Posterior cingulate gyrus (tissue), 11 donors: ENCODE results near the gene KRT14.
"Not testable (repeated sequence)": the region's sequence is repeated elsewhere in the genome, so short reads cannot be mapped to it uniquely, and the experiment has no call there.

ENCODE experiments used
- DNase-seq, 10 donors: peaks; one replicate each; pipeline versions ENCODE4 v3.0.0 to v3.0.0-alpha.2; 2020 to 2021; ENCODE audit warnings: mixed read lengths in 3 of 10
- intact Hi-C: fragments of 100-400 bp; cut with DNase I; formaldehyde crosslinking; loops from one replicate; pipeline ENCODE4 v1.15.1; 2023

The KRT14 gene

GRCh38 chr17:41586863-41587495, at the start of gene KRT14:
Gene KRT14 (minus strand): TSS chr17:41586895. CDS start chr17:41586834, 61 bp downstream.
- DNase-seq, result no peak
- intact Hi-C loops, result no loop called here

- intact Hi-C loops, result no loop called here
- no peak for DNase-seq
These were observed 48.7 kb upstream of the KRT14 start for GRCh38 chr17:41635121-41636097.

- intact Hi-C loops, result no loop called here
- DNase-seq, result no peak
These were observed 47.9 kb upstream of the KRT14 start for GRCh38 chr17:41634639-41635038.

- intact Hi-C loops, result no loop called here
These were observed 47.0 kb upstream of the KRT14 start for GRCh38 chr17:41633556-41634199.

GRCh38 chr17:41632482-41633105, 45.9 kb upstream of the KRT14 start:
- intact Hi-C loops, result no loop called here
- DNase-seq, result no peak

More at GRCh38 chr17:41633556-41634199, 47.0 kb upstream of the KRT14 start:
- no peak for DNase-seq

GRCh38 chr17:41631898-41632285, 45.2 kb upstream of the KRT14 start:
- intact Hi-C loops, result no loop called here
- DNase-seq, result peak in 2 of 10 donors; percentile 63 to 68

GRCh38 chr17:41631025-41631897, 44.6 kb upstream of the KRT14 start:
- intact Hi-C loops, result no loop called here
- DNase-seq, result peak in 2 of 10 donors; percentile 19 to 35

- intact Hi-C loops, result no loop called here
- peak in 2 of 10 donors; percentile 49 to 78 for DNase-seq
These were observed 43.4 kb upstream of the KRT14 start for GRCh38 chr17:41629826-41630670.

- intact Hi-C loops, result no loop called here
- DNase-seq, result peak in 3 of 10 donors; percentile 24 to 70 (median 62)
These were observed 42.6 kb upstream of the KRT14 start for GRCh38 chr17:41629316-41629715.

GRCh38 chr17:41628621-41629255, 42.0 kb upstream of the KRT14 start:
- peak in 3 of 10 donors; percentile 9 to 56 (median 17) for DNase-seq
- intact Hi-C loops, result not testable (repeated sequence)

- intact Hi-C loops, result not testable (repeated sequence)
- DNase-seq, result peak in 2 of 10 donors; percentile 22 to 40
These were observed 41.3 kb upstream of the KRT14 start for GRCh38 chr17:41628073-41628370.

- peak in 3 of 10 donors; percentile 49 to 67 (median 64) for DNase-seq
- intact Hi-C loops, result no loop called here
These were observed 40.8 kb upstream of the KRT14 start for GRCh38 chr17:41627316-41628072.

GRCh38 chr17:41626914-41627295, 40.2 kb upstream of the KRT14 start:
- peak in 1 of 10 donors; percentile 5 for DNase-seq
- intact Hi-C loops, result not testable (repeated sequence)

GRCh38 chr17:41626028-41626913, 39.6 kb upstream of the KRT14 start:
- peak in 3 of 10 donors; percentile 50 to 73 (median 66) for DNase-seq
- intact Hi-C loops, result not testable (repeated sequence)

GRCh38 chr17:41625602-41626001, 38.9 kb upstream of the KRT14 start:
- peak in 2 of 10 donors; percentile 54 to 72 for DNase-seq
- intact Hi-C loops, result no loop called here
